Measurements from ENCODE around the gene DAB1.
"Not testable (repeated sequence)": the region's sequence is repeated elsewhere in the genome, so short reads cannot be mapped to it uniquely, and the experiment has no call there.

Gene DAB1

GRCh38 chr1:57265104-57265503 lies 158.8 kb downstream of the DAB1 start:
- DNase-seq = no peak

DNA sequence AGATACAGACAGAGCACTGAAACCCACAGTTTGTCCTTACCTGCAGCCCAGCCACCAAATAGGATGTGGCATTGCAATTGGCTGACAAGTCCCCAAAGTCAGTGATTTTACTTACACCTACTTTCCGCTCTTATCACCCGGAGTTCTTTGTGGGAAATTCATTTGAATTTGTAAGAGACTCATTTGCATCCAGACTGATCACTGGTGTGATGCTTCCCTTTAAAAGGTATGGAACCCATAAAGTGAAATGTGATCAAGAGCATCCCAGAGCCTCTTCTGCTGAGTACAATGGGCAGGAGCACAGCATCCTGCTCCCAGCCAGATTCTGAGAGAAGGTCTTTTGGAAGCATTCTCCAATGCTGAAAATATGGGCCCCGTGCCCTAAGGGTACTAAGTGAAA lies 161.4 kb downstream of the DAB1 start:
- DNase-seq = no peak

DNA sequence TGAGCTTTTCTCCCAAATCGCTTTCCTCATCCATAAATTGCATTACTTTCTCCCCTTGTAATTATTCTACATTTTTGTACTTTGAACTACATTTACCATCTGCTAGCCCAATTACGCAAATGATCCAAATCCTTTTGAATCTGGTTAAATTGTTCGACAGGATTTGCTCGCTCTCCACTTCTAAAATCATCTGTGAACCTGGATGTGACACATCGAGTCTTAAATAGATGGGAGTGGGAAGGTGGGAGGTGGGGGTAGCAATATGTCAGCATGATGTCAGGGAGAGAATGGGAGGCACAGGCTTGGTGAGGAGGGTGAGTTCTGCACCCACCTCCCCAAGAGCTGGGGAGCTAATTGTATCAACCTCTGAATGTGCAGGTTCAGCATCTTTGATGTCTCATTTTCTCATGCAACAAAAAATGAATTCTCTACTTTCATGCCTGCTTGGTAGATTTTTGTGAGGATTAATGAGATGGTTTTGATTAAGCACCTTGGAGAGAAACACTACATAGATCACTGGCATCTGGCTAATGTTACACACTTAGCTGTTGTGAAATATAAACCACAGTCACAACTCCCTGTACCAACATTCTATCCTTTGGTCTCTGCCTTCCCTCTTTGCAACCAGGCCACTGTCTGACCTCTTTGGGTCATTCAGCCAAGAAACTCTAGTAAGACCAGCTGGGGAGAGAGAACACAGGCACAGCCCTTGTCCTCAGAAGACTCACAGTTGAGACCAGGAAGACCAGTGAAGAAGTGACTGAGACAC lies 165.1 kb downstream of the DAB1 start:
- no peak for DNase-seq

GRCh38 chr1:57255945-57256344 lies 167.9 kb downstream of the DAB1 start:
- DNase-seq = no peak

DNA sequence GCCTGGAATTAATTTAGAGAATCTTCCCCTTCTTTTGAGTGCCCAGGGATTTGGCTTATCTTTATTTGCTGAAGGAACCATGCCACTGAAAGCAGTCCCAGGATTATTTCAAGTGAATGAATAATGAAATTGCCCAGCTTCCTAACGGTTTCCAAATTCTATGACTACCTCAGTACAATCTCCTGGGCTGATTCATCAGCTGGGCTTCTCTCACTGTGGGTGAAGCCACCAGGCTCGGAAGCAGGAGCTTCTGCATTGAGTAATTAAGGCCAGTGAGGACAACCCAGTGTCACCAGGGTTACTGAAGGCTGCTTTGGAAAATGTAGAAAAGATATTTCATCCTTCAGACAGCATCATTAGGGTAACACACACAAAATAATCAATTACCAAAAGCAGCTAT lies 169.8 kb downstream of the DAB1 start:
- no peak for DNase-seq

- no peak for DNase-seq
These were observed 171.1 kb downstream of the DAB1 start for GRCh38 chr1:57252597-57253294.

- DNase-seq = no peak
These were observed 173.8 kb downstream of the DAB1 start for GRCh38 chr1:57250021-57250420.

- no peak for DNase-seq
These were observed 174.3 kb downstream of the DAB1 start for GRCh38 chr1:57249511-57249910.

DNA sequence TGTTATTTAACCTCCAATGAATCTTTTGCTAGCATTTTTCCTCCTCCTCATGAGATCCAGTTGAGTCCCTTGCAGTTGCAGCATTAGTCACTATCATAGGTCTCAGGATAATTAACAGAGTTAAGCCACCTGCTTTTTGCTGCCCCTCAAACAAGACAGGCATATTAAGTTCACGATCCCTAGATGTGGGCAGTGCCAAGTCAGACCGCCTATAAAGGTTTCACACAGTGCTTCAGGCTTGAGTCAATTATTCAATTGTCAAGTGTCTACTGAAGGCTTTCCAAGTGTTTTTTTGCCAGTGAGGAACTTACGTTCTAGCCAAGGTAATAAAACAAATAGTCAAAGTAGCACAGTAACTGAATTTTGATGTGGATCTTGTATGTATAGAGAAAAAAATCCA lies 175.0 kb downstream of the DAB1 start:
- no peak for DNase-seq

DNA sequence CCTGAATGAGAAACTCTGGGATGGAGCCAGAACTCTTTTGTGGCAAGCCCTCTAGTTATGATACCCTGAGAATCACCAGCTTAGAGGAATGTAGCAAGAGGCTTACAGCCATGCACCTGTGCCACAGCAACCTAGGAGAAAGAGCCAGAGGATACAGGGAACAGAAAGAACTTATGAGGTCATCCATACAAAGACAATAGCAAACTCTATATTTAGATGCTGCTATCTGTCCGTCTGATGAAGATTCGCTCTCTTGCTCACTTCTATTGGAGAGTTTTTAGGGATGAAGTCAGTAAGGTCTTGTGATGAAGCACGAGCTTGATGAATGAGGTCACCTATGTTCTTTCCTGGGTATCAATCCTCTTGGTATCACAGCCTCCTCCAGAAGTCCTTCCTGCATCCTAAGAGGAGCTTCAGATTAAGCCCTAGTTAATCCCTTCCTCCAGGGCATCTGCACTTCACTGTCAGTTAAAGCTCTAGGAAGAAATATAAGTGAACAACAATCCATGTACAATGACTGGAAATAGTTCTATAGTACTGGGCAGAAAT lies 185.6 kb downstream of the DAB1 start:
- DNase-seq = no peak

DNA sequence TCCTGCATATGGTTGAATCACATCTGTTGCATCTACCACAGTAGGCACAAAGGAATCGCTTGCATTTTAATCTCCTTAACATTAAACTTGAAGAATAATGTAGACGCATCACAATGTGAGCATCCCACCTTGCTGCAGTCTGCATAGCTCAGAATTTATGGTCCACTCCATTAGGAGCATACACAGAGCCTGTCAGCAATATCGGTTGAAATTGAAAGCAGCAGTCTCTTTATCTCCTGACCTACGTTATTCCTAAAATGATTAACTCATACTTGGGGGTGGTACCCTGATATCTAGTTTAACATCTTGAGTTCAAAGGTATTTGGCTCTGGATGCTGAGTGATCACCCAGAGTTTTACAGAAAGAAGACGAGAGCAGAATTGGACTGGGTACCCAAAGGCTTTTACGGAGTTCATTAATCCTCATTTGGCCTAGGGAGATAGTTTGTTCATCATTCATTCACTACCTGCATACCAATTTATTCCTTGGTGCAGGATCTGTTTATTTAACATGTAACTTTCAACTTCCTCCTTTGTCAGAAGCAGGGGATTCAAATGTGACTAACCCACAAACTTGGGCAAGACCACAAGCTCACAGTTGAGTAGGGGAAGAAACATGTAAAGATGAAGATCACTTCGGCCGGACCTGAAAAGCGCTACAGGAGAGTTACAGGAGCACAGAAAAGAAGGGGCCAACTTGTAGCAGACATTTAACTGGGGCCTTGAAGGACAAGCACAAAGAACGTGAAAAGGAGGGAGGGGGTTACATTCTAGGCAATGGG lies 187.9 kb downstream of the DAB1 start:
- DNase-seq = no peak

- no peak for DNase-seq
These were observed 189.4 kb downstream of the DAB1 start for GRCh38 chr1:57234459-57234858.

- no peak for DNase-seq
These were observed 191.4 kb downstream of the DAB1 start for GRCh38 chr1:57232500-57232899.

DNA sequence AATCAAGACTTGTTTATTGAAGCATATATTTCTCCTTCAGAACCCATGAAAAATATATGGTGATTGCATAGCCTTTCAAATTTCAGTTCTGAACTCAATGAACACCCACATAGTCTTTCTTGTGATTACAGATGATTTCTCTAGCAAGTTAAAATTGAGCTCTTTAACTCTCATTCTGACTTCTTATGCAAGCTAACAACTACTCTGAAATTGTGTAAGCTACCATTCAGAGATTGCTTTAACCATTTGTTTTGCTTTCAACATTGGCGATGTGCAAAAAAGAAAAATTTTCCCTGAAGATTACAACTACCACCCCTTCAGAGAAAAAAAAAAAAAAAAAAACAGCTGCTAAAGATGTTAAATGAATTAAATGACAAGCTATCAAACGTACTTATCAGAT lies 193.9 kb downstream of the DAB1 start:
- no peak for DNase-seq

DNA sequence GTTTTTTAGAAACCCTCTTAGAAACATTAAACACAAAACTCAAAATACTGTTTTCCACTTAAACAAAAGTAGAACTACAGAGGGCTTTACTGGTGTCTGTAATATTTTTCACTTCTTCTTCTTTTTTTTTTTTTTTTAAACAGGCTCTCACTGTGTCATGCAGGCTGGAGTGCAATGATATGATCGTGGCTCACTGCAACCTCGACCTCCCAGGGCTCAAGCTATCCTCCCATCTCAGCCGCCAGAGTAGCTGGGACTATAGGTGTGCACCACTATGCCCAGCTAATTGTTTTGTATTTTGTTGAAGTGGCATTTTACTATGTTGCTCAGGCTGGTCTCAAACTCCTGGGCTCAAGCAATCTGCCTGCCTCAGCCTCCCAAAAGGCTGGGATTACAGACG lies 194.8 kb downstream of the DAB1 start:
- no peak for DNase-seq

- DNase-seq = no peak
These were observed 201.1 kb downstream of the DAB1 start for GRCh38 chr1:57222801-57223200.

- no peak for DNase-seq
These were observed 201.6 kb downstream of the DAB1 start for GRCh38 chr1:57222307-57222706.

GRCh38 chr1:57220905-57221304 lies 203.0 kb downstream of the DAB1 start:
- not testable (repeated sequence) for DNase-seq

- no peak for DNase-seq
These were observed 205.3 kb downstream of the DAB1 start for GRCh38 chr1:57218487-57219079.

DNA sequence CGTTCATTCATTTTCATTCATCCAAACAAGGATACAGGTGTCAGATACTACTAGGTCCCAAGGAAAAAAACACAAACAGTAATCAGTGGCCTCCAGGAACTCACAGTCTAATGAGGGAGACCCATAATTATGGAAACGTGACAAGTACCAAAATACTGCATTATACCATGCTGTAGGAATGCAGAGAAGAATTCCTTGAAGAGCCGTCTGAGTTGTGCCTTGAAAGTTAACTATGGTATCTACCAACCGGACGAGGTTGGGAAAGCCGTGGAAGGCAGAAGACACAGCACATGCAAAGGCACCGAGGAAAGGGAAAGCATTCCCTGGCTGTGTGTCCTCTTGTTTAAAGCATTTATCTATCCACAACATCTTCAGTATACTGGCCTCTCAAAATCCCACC lies 206.0 kb downstream of the DAB1 start:
- DNase-seq = no peak

- DNase-seq = no peak
These were observed 208.8 kb downstream of the DAB1 start for GRCh38 chr1:57214951-57215575.

- DNase-seq = no peak
These were observed 213.0 kb downstream of the DAB1 start for GRCh38 chr1:57210881-57211280.

DNA sequence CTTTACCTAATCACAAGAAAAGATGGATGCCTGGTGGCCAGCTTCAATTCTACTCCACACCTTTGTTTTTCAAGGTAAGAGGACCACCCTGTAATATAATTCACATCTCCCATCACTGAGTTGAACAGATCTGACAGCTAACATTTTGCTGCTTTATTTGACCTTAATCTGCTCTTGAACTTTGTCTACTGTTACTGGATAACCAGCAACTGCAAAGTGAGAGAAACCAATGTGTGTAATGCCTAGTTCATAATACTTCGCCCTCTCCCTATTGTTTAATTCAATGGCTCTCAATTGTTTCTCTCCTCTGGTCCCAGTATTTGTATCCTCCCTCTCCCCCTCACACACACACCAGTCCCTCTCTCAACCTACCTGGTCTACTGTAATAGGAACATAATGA lies 214.4 kb downstream of the DAB1 start:
- no peak for DNase-seq

Measured in NCI-H774 (cell line).